KOPT-K1 (cell line): Measurements from ENCODE around the gene DCUN1D1.

ENCODE experiments used
- H3K27ac ChIP-seq: fragments of 200-600 bp; sonication (generic); 2 replicates; pipeline ENCODE4 v1.5.1; 2016; ENCODE audit warnings: antibody characterized with exemption, mild to moderate bottlenecking, low read depth, low read length; ENCODE audit not compliant: poor library complexity, severe bottlenecking
- H3K36me3 ChIP-seq: fragments of 200-600 bp; sonication (generic); 2 replicates; pipeline ENCODE4 v1.5.1; 2017; ENCODE audit warnings: antibody characterized with exemption, mild to moderate bottlenecking, low read length, moderate library complexity; ENCODE audit not compliant: insufficient read depth
- H3K9me3 ChIP-seq: fragments of 200-600 bp; sonication (generic); 2 replicates; pipeline ENCODE4 v1.5.1; 2017; ENCODE audit warnings: antibody characterized with exemption, low read length, mild to moderate bottlenecking; ENCODE audit not compliant: insufficient read depth, poor library complexity, severe bottlenecking

DCUN1D1 gene

DNA sequence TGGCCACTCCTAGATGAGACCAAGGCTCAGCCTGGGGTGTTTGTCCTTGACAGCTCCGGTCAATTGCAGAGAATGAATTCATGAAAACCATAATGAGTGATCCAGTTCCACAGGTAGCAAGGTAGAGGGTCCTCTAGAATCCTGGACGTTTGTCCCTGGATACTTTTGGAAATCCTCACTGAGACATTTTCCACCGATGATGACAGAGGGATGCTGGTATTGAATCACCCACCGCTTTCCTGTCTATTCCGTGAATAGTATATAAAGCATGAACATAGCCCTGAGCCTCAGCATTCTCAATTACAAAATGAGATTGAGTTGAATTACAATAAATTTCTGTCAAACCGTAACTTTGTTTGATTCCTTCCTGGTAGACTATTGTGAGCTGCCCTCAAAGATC lies 5.7 kb upstream of the DCUN1D1 start:
- no peaks in the 10 kb centered on the region for H3K36me3 ChIP-seq
- H3K9me3 ChIP-seq: no peaks in the 10 kb centered on the region

DNA sequence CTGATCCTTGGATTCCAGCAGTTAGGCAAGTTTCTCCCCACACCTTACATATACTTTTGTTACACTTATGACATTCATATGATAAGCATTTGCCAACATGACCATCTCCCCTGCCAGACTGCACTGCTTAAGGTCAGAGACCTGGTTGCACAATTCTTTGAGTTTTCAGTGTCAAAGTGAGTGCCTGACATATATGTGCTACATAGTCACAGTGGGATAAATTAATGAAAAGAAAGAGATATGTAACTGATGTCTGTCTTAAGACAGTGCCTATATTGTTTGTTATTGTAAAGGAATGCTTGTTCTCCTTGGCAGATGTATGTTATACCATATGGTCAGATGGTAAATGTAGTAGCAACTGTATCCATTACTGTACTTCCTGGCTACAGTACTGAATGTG lies 3.5 kb upstream of the DCUN1D1 start:
- H3K27ac ChIP-seq: no peak overlapping the region
- H3K9me3 ChIP-seq: no peaks in the 10 kb centered on the region
- no peaks in the 10 kb centered on the region for H3K36me3 ChIP-seq

More for the DNA sequence above, 5.7 kb upstream of the DCUN1D1 start:
- no peak overlapping the region for H3K27ac ChIP-seq

DNA sequence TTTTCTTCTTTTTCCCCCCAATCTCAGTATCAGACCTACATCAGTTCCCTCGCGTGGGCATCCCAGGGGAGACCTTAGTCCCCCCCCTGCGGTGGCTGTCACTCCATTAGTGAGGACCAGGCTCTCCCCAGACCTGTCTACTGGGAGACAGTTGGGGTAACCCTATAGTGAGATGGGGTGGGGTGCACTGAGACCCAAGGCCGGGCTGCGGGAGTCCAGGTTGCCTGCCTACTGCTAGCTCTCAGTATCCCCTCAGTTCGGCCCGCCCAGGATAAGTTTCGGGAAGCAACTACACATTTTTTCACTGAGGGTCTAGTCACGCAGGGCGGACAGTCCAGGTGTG lies 671 bp upstream of the DCUN1D1 start:
- Histone ChIP-seq H3K9me3 (no peaks in the 10 kb centered on the region), H3K27ac (peak overlapping the region; percentile 69), H3K36me3 (no peaks in the 10 kb centered on the region)

DNA sequence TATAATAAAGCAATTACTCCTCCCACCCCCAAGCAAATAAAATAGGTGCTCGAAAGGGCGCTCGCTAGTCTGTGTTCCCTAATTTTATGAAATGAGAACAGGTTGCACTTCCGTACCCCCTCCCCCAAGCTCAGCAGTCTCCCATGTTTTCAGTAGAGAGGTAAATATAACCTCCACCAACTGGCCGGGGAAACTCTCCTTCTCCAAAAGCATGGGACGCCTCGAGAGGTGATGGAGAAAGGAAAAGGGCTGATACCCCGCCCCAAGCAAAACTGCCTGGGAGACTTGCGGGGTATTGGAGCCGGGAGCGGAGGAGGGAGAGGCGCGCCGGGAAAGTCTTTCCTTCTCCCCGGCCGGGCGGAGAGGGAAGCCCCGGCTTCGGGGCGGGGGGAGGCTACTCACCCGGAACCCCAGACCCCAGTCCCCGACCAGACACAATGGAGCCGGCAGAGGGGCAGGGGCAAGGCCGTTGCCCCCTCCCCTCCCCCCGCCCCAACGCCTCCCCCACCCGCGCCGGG lies 605 bp downstream of the DCUN1D1 start:
- no peaks in the 10 kb centered on the region for H3K9me3 ChIP-seq
- H3K27ac ChIP-seq: peak overlapping the region; percentile 69
- no peaks in the 10 kb centered on the region for H3K36me3 ChIP-seq

DNA sequence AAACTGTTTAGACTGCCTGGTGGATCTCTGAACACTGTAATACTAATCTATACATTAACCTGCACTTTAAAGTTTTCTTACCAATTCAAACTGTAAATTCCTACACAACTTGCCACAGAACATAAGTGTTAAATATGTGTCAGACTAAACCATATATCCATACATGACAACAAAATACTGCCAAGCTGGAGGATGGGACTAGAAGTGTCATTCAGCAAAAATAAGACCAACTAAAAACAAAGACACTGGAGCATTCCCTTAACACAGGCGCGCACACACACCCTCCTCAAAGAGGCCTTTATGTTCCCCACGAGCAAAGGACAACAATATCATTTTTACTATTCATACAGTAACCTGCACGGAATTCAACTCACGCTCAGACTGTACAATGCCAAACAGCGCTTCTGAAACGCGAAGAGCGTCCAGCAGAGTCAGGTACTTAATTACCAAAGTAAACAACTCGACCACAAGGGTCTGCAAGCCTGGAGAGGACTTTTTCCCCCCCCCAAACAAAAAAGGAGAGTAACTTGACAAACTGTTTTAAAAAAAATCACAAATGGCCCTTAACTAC lies 1.1 kb downstream of the DCUN1D1 start:
- Histone ChIP-seq H3K36me3 (no peaks in the 10 kb centered on the region), H3K27ac (peak overlapping the region; percentile 69), H3K9me3 (no peaks in the 10 kb centered on the region)

DNA sequence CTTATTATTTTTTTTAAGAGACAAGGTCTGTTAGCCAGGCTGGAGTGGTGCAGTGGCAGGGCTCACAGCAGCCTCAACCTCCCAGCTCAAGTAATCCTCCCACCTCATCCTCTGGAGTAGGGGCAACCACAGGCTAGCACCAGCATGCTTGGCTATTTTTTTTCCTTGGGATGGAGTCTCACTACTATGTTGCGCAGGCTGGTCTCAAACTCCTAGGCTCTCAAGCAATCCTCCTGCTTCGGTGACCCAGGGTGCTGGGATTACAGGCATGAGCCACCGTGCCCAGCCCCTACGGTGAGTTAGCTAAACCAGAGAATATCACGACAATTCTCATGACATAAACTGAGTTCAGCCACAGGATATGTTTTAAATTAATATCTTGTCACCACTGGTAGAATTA lies 2.0 kb downstream of the DCUN1D1 start:
- Histone ChIP-seq H3K9me3 (no peaks in the 10 kb centered on the region), H3K36me3 (no peaks in the 10 kb centered on the region), H3K27ac (no peak overlapping the region)

DNA sequence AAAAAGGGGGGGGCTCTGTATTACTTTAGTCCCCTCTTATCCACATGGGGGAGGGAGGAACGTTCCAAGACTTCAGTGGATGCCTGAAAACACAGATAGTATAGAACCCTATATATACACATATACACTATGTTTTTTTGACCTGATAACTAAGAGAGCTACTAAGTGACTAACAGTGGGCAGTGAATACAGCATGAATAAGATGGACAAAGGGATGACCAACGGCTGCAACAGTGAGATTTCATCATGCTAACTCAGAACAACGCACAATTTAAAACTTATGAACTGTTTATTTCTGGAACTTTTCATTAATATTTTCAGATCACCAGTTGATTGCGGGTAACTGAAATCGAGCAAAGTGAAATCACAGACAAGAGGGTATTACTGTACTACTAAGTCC lies 7.3 kb downstream of the DCUN1D1 start:
- H3K9me3 ChIP-seq: no peaks in the 10 kb centered on the region
- H3K27ac ChIP-seq: no peak overlapping the region

DNA sequence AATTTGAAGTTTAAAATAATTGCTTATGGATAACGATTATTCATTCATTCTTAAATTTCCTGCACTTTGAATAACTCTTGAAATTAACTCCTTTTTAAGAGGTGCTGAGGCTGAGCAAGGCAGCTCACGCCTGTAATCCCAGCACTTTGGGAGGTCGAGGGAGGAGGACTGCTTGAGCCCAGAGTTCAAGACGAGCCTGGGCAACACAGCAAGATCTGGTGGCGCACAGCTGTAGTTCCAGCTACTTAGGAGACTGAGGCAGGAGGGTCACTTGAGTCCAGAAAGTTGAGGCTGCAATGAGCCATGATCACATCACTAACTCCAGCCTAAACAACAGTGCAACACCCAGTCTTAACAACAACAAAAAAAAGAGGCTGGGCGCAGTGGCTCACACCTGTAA lies 8.0 kb downstream of the DCUN1D1 start:
- no peak overlapping the region for H3K27ac ChIP-seq
- H3K36me3 ChIP-seq: no peaks in the 10 kb centered on the region
- no peaks in the 10 kb centered on the region for H3K9me3 ChIP-seq

More for the DNA sequence above, 7.3 kb downstream of the DCUN1D1 start:
- no peaks in the 10 kb centered on the region for H3K36me3 ChIP-seq

DNA sequence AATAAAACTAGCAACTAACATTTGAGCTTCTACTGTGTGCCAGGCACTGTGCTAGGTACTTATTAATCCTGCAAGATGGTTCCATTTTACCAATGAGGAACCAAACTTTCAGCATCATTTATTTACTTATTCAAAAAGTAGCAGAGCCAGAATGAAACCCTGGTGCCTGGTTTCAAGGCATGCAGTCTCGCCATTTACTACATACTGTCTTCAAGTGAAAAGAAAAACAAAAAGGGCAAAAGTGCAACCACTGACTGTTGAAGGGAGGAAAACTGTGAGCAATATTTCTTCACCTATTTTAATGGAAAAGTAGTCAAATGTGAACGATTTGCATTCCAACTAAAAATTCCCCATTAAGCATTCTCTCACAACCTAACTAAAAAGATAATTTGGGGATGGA lies 8.7 kb downstream of the DCUN1D1 start:
- no peaks in the 10 kb centered on the region for H3K9me3 ChIP-seq
- no peak overlapping the region for H3K27ac ChIP-seq
- H3K36me3 ChIP-seq: no peaks in the 10 kb centered on the region

DNA sequence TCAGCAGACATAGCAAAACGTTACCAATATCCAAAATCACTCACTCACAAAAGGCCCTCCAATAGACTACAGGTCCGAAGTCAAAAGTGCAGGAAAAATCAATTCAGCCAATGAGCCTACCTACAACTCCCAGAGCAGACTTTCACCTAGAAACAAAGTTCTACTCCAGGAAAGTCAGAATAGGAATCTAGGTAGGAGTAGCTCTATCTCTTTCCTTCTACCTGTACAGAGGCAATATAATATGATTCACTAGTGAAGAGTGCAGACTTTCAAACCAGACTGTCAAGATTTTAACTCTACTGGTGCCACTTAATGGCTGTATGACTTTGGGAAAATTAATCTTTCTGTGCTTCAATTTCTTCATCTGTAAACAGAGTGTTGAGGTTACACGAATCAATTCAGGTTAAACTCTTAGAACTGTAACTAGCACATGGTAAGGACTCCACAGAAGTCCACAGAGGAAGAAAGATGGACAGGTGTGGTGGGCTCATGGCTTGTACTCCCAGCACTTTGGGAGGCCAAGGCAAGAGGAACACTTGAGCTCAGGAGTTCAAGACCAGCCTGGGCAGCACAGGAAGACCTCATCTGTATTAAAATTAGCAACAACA lies 9.4 kb downstream of the DCUN1D1 start:
- Histone ChIP-seq H3K36me3 (no peaks in the 10 kb centered on the region), H3K27ac (no peak overlapping the region), H3K9me3 (no peaks in the 10 kb centered on the region)

DNA sequence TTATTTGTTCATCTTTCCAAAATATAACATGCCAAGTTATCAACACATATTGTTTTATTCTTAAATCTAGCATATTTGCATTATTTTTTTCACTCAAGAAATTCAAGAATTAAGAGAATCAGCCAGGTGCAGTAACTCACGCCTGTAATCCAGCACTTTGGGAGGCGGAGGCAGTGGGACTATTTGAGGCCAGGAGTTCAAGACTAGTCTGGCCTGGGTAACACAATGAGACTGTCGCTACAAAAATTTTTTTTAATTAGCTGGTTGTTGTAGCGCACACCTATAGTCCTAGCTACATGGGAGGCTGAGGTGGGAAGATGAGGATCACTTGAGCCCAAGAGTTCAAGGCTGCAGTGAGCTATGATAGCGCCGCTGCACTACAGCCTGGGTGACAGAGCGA lies 10.5 kb downstream of the DCUN1D1 start:
- no peaks in the 10 kb centered on the region for H3K9me3 ChIP-seq
- no peak overlapping the region for H3K27ac ChIP-seq

DNA sequence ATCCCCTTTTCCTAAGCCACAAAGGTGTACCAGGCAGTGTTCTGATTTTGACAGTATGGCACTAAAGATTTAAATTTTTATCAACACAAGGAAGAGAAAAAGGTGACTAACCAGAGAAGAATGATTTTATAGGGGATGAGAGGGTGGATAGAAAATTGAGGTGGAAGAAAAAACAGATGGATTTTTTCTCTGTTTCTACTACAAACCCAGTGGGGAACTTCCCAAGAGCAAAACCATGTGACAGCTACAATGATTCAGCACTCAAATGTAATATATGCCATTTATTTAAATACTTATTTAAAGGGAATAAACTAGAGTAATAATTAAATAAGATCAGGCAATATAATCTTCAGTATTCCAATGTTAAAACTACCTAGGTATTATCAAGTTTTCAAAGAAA lies 11.1 kb downstream of the DCUN1D1 start:
- Histone ChIP-seq H3K27ac (no peak overlapping the region), H3K9me3 (no peaks in the 10 kb centered on the region), H3K36me3 (no peaks in the 10 kb centered on the region)

More for the DNA sequence above, 10.5 kb downstream of the DCUN1D1 start:
- H3K36me3 ChIP-seq: no peaks in the 10 kb centered on the region

DNA sequence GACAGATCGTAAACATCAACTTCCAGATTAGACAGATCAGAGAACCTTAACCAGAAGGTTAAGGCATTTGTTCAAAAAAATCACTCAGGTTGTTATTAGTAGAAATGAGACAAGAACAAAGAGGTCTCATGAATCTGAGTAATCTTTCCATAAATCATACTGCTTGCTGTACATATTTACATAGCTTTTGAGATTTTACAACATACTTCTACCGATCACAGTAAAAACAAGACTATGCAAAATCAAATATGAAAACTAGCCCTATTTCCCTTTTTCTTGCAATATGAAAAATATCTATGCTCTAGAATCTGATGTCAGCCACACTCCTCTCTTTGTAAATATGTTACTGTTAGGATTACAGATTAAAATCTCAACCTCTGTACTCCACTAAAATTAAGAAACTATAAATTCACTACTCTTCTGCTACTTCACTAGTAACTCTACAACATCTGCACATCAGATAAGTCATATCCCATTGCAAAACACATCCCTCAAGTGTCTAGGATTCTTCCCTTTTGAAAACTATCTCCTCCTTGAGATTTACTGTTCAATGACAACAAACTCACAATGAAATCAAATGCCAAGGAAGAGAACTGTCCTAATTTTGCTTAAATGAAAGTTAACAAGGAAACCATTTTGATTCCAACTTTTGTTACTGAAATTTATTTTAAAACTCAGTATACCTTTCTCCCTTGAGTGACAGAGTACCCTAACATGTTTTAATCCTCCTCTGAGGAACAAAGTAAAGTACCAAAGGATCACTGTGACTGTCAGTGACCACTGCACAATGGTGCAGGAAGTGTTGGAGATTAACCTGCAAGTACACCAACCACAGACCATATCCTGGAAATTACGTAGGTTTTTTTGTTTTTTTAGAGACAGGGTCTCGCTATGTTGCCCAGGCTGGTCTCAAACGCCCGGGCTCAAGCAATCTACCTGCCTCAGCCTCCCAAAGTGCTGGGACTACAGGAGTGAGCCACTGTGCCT lies 12.8 kb downstream of the DCUN1D1 start:
- Histone ChIP-seq H3K36me3 (peaks cover 15% of the 10 kb centered on the region), H3K27ac (peak overlapping the region; percentile 17), H3K9me3 (no peaks in the 10 kb centered on the region)

DNA sequence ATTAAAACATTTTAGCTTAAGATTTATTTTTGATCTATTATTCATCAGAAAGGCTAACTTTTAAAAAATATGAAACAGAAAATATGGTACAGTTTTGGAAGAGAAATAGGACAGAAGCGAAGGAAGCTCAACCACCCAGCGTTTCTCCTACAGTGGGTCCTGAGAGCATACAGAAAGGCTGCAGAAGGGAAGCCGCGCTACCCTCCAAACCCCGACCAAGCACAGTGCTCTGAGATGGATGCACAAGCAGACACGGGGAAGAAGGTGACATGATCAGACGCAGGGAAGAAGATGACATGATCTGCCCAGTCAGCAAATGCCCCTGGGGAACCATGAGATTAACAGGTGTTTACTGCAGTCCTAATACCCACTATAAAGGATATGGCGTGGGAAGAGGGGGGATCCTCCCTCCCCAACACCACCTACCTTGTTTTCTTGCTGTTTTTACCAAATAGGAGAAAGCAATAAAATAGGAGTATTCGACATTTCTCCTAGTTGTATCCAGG lies 14.4 kb downstream of the DCUN1D1 start:
- peaks cover 29% of the 10 kb centered on the region for H3K36me3 ChIP-seq
- H3K27ac ChIP-seq: peak overlapping the region; percentile 2
- H3K9me3 ChIP-seq: no peaks in the 10 kb centered on the region

DNA sequence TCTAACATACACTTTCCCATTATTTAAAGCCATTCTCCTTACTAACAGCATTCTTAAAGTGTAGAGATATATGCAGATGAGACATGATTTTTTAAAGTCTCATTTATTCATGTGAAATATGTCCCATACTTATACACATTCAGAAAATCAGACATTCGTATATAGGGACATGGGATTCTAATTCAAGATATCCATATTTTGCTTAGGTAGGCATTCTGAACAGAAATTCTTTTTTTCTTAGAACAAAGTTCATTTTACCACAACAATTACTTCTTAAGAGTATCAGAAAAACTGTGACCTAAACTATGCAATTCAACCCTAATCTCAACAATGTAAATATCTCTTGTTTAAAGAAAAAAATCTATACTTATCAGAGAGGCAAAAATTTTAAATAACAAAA lies 16.2 kb downstream of the DCUN1D1 start:
- Histone ChIP-seq H3K36me3 (peaks cover 46% of the 10 kb centered on the region), H3K9me3 (no peaks in the 10 kb centered on the region), H3K27ac (no peak overlapping the region)
